ENCODE measurements around the gene NTM. TPM values are rescaled to one million over a fixed set of nuclear protein-coding genes. Genes with fewer than 3 reads are reported as not detected.

The NTM gene
- total RNA-seq, 3 donors from 2014 or later = not detected

DNA sequence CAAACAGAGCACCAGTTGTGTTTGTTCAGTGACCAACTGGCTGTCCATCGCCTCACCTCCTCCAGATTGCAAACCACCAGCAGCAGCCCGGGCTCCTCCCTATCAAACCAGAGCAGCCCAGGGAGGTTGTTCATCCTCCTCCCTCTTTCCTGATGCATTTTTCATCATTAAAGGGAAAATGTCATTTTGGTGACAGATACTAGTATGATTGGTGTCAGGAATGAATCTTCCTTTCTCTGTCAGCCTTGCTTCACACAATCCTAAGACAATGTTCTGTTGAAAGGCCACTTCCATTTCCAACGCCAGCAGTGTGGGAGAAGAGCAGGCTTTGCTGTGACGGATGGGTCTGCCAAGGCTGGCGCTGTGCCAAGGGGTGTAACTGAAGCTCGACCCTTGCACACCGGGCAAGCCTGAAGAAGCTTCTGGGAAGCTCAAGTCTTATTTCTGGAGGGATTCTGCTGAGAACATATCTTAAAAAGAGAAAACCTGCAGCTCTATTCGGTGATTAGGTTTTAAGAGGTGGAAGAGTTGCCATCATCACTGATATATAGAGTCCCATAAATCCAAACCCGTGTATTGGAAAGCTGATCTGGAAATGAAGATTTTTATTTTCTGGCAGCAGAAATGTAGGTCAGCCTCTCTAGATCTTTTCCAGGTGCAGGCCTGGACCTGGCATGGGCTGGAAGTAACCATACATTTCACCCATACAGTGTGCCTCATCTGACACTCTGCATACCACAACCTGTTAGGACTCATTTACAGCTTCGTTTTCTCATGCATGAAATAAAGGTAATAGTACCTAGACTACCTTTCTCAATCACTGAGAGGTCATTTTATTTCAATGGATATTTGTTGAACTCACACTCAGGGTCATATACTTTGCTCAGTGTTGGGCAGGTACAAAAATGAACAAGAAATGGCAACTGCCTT, 524.5 kb downstream of the NTM start:
- Mint-ChIP-seq H3K27me3 (ENCODE audit: low read depth) (no peaks in the 10 kb centered on the region), H3K36me3 (ENCODE audit: insufficient read depth) (no peaks in the 10 kb centered on the region), H3K4me3 (no peak overlapping the region), H3K9me3 (no peaks in the 10 kb centered on the region), H3K4me1 (ENCODE audit: low read depth) (no peaks in the 10 kb centered on the region)
- ATAC-seq (no peak), DNase-seq (no peak)

DNA sequence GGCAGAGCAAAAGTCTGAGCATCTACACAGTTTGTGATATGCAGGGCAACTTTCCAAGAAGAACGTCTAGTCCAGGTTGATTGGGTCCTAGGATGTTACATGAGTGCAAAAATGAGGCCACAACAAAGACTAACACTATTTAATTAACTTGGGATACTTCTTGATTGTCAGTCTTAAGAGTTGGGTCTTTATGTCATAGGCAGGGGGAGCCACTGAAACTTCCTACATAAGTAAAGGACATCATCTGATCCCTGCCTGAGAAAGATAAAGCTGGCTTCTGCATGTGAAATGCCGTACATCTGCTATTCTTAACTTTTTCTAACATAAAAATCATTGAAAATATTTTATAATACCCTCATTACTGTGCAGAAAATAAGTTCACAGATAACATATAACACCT, 525.5 kb downstream of the NTM start:
- H3K4me1 Mint-ChIP-seq (ENCODE audit: low read depth) = no peaks in the 10 kb centered on the region
- DNase-seq = no peak
- H3K4me3 Mint-ChIP-seq = no peak overlapping the region
- no peaks in the 10 kb centered on the region for H3K27me3 Mint-ChIP-seq (ENCODE audit: low read depth)
- ATAC-seq = no peak
- H3K36me3 Mint-ChIP-seq (ENCODE audit: insufficient read depth) = no peaks in the 10 kb centered on the region
- H3K9me3 Mint-ChIP-seq = no peaks in the 10 kb centered on the region

DNA sequence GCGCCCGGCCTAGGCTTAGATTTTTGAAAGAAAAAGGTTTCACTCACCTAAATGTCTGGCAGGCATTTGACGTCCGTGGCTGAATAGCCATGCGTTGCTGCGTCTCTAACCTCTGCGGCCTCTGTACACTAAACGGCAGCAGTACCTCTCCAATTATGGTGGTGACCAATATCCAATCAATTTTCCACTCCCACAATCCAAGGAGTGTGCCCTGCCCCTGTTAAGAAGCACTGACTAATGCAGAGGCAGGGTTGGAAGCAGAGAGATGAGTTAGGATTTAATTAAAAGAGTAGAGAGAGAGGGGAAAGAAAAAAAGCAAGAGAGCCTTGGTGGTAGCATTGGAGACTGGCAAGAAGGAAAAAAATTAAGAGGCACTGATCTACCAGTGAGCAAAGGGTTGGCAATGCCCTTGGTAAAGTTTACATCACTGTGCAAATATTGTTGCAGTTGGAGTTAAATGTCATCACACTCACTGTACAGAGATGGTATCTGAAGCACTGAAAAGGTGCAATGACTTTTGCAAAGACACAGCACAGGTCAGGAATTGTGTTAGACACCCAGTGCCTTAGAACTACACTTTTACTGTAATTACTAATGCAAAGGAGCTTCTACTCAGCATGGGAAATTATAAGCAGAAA, 526.7 kb downstream of the NTM start:
- H3K4me3 Mint-ChIP-seq = no peak overlapping the region
- H3K4me1 Mint-ChIP-seq (ENCODE audit: low read depth) = no peaks in the 10 kb centered on the region
- H3K27me3 Mint-ChIP-seq (ENCODE audit: low read depth) = no peaks in the 10 kb centered on the region
- ATAC-seq (no peak), DNase-seq (no peak)
- no peaks in the 10 kb centered on the region for H3K36me3 Mint-ChIP-seq (ENCODE audit: insufficient read depth)
- no peaks in the 10 kb centered on the region for H3K9me3 Mint-ChIP-seq

DNA sequence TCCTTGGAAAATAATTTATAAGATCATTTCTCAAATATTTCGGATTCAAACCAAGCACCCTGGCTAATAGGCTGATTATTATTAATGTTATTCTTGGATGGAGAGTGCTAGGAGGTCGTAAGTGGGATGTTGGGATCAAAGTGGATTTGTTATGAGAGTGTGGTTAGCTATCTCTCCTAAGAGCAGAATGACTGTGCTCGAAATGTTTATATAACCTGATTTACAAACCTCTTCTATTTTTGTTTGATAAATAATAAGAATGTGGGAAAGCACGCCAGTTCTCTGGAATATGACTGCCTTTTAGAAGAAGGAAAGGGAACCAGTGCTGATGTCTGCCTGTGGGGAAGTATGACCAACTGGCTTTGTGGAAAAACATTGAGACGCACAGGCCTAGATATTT, 527.5 kb downstream of the NTM start:
- no peak overlapping the region for H3K4me3 Mint-ChIP-seq
- H3K4me1 Mint-ChIP-seq (ENCODE audit: low read depth) = no peaks in the 10 kb centered on the region
- no peak for DNase-seq
- peaks cover 3% of the 10 kb centered on the region for H3K27me3 Mint-ChIP-seq (ENCODE audit: low read depth)
- no peaks in the 10 kb centered on the region for H3K9me3 Mint-ChIP-seq
- no peak for ATAC-seq
- H3K36me3 Mint-ChIP-seq (ENCODE audit: insufficient read depth) = no peaks in the 10 kb centered on the region

DNA sequence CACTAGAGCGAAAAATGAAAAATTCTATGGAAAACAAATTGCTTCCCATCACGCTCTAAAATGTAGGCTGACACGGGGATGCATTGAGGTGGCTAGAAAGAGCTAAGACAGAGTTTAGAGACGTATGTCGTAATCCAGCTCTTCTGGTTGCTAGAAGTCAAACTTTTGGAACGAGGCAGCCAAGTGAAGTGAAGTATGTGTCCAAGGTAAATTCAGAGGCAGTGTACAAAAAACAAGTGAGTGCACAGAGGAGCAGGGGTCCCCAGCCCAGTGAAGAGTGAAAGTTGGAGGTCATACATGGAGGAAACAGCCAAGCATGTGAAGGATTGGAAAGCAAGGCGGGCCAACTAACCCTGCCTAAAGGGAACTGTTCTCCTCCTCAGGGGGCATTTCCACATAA, 528.5 kb downstream of the NTM start:
- ATAC-seq (no peak), DNase-seq (no peak)
- H3K4me1 Mint-ChIP-seq (ENCODE audit: low read depth) = no peaks in the 10 kb centered on the region
- H3K9me3 Mint-ChIP-seq = no peaks in the 10 kb centered on the region
- H3K27me3 Mint-ChIP-seq (ENCODE audit: low read depth) = peaks cover 4% of the 10 kb centered on the region
- no peaks in the 10 kb centered on the region for H3K36me3 Mint-ChIP-seq (ENCODE audit: insufficient read depth)
- H3K4me3 Mint-ChIP-seq = no peak overlapping the region

DNA sequence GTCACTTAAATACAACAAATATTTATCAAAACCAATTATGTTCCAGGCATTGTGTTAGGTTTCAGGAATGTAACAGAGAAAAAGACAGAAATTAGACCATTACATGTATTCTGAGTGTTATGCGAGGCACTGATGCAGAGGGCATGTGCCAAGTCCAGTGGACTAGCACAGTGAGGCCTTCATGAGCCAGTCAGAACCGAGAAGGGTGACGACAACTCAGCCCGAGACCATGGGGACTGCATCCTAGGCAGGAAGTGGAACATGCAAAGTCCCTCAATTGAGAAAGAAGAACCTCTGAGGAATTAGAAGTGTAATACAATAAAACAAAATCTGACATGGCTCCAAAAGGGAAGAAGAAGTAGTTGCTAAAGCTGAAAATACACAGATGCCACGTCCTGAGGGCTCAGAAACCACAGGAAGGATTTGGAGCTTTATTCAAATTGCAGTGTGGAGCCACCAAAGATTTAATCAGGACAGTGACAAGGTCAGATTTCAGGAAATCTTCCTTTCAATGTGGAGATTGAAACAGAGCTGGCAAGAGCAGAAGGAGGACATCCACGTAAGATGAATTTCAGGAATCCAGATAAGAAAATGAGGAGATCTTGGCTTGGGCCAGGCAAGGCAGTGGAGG, 529.6 kb downstream of the NTM start:
- Mint-ChIP-seq H3K27me3 (ENCODE audit: low read depth) (peaks cover 4% of the 10 kb centered on the region), H3K4me1 (ENCODE audit: low read depth) (no peaks in the 10 kb centered on the region)

DNA sequence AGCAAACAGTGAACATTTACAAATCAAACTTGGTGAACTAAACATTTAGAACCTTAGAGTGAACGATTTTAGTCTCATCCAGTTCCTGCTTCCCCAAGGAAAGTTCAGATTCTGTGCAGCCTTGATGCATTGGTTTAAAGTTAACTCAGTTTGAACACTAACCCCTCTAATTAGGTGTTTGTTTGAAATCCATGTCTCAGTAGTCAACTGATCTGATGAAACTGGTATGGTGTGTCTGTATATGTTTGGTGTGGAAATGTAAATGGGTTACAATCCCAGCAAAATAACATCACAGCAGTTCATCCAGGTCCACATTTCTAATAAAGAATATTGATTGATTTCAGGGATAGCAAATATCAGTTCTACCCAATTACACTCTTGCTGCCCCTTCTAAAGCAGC, 532.0 kb downstream of the NTM start:
- H3K9me3 Mint-ChIP-seq = no peaks in the 10 kb centered on the region
- H3K27me3 Mint-ChIP-seq (ENCODE audit: low read depth) = peaks cover 8% of the 10 kb centered on the region
- no peaks in the 10 kb centered on the region for H3K36me3 Mint-ChIP-seq (ENCODE audit: insufficient read depth)
- no peaks in the 10 kb centered on the region for H3K4me1 Mint-ChIP-seq (ENCODE audit: low read depth)
- H3K4me3 Mint-ChIP-seq = no peak overlapping the region
- ATAC-seq = no peak
- DNase-seq = no peak

More for the DNA sequence above, 529.6 kb downstream of the NTM start:
- Mint-ChIP-seq H3K36me3 (ENCODE audit: insufficient read depth) (no peaks in the 10 kb centered on the region), H3K4me3 (no peak overlapping the region), H3K9me3 (no peaks in the 10 kb centered on the region)
- ATAC-seq (no peak), DNase-seq (no peak)

DNA sequence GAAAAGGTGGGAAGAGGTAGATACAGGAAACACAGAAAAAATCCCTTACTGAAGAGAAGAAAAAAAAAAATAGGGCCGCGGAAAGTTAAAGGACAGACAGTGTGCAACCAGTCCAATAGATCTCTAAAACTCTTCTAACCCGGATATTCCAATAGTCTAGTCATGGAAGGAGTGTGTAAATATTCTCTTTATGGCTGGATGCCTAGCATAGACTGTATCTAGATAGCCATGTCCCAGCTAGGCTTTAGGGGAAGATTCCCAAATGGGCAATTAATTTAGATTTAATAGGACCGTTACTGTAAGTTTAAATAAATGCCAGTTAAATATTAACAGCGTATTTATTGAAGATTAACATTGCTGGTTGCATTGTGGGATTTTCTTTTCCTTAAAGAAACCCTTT, 532.7 kb downstream of the NTM start:
- H3K9me3 Mint-ChIP-seq = no peaks in the 10 kb centered on the region
- no peak overlapping the region for H3K4me3 Mint-ChIP-seq
- H3K36me3 Mint-ChIP-seq (ENCODE audit: insufficient read depth) = no peaks in the 10 kb centered on the region
- peaks cover 9% of the 10 kb centered on the region for H3K27me3 Mint-ChIP-seq (ENCODE audit: low read depth)
- DNase-seq = no peak
- ATAC-seq = no peak
- H3K4me1 Mint-ChIP-seq (ENCODE audit: low read depth) = no peaks in the 10 kb centered on the region

DNA sequence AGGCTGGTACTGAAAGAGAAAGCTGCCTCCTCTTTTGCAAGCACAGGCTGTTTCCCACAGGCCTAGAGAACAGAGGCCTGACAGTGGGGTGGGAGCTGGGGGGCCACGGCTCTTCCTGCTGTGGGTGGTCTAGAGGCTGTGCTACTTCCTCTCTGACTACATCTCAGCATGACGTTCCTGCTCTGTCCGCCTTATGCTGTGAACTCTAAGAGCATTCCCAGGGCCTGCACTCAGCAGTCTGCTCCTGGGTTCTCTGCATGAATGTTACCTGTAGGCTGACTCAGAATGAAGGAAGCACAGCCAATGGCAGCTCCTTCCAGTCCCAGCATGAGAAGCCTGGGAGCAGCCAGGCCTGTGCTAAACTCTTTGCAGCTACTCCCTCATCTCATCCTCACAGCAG, 534.3 kb downstream of the NTM start:
- peaks cover 22% of the 10 kb centered on the region for H3K27me3 Mint-ChIP-seq (ENCODE audit: low read depth)

DNA sequence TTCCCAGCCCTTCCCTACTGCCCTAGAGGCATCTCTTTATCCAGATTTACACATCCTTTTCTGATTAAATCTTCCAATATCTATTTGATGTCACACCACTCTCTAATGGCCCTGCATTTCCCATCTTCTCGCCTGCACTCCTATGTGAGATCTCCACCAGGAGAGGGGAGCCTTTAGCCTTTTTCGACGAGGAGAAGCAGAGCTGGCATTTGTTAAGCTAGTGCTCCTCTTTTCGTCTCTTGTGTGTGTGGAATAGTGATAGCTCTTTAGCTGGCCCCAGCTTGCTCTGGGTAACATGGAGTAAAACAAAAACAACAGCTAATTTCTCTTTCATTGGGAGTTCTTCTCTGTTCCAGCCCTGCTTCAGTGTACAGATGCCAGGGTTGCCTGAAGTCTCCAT, 536.5 kb downstream of the NTM start:
- DNase-seq = no peak
- no peak for ATAC-seq
- H3K36me3 Mint-ChIP-seq (ENCODE audit: insufficient read depth) = no peaks in the 10 kb centered on the region
- H3K4me3 Mint-ChIP-seq = no peak overlapping the region
- H3K9me3 Mint-ChIP-seq = no peaks in the 10 kb centered on the region
- peaks cover 40% of the 10 kb centered on the region for H3K27me3 Mint-ChIP-seq (ENCODE audit: low read depth)
- no peaks in the 10 kb centered on the region for H3K4me1 Mint-ChIP-seq (ENCODE audit: low read depth)

More for the DNA sequence above, 534.3 kb downstream of the NTM start:
- no peak for DNase-seq
- no peak overlapping the region for H3K4me3 Mint-ChIP-seq
- no peaks in the 10 kb centered on the region for H3K9me3 Mint-ChIP-seq
- H3K4me1 Mint-ChIP-seq (ENCODE audit: low read depth) = no peaks in the 10 kb centered on the region
- no peaks in the 10 kb centered on the region for H3K36me3 Mint-ChIP-seq (ENCODE audit: insufficient read depth)
- no peak for ATAC-seq

DNA sequence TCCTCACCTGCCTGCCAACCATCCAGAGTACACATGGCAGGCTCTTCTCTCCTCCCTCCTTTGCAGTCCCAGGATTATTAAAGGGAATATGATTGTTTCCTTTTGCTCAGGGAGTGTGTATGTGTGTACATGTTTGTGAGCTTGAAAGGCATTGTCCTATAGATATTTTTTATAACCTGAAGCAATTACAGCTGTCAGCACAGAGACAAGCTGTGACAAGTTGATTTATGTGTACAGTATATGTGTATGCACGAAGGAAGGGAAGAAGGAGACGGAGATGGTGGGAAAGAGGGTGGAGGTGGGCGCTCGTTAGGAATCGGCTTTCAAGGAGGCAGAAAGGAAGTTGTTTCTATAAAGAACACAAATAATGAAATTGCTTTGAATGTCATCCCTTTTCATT, 537.0 kb downstream of the NTM start:
- peaks cover 44% of the 10 kb centered on the region for H3K27me3 Mint-ChIP-seq (ENCODE audit: low read depth)
- H3K9me3 Mint-ChIP-seq = no peaks in the 10 kb centered on the region
- ATAC-seq = no peak
- DNase-seq = no peak
- H3K36me3 Mint-ChIP-seq (ENCODE audit: insufficient read depth) = no peaks in the 10 kb centered on the region
- no peak overlapping the region for H3K4me3 Mint-ChIP-seq
- H3K4me1 Mint-ChIP-seq (ENCODE audit: low read depth) = no peaks in the 10 kb centered on the region

DNA sequence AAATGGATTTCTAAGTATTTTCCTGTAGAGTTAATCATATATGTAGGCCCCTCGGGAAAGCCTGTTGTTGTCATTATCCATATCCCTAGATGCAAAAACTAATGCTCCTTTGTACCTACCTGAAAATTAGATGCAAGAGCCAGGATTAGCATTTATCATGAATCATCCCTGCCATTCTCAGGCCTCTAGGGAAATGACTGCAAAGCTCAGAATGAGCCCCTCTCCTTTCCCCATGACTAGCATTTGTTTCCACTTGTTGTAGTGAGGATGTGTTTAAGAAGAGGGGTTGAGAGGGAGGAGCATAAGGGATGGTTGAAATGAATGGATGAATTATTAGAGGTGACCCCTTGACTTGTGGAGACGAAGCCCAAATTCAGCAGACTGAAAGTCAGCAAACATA, 537.9 kb downstream of the NTM start:
- Mint-ChIP-seq H3K36me3 (ENCODE audit: insufficient read depth) (no peaks in the 10 kb centered on the region), H3K9me3 (no peaks in the 10 kb centered on the region), H3K27me3 (ENCODE audit: low read depth) (peaks cover 46% of the 10 kb centered on the region), H3K4me3 (no peak overlapping the region), H3K4me1 (ENCODE audit: low read depth) (no peaks in the 10 kb centered on the region)
- DNase-seq (no peak), ATAC-seq (no peak)

DNA sequence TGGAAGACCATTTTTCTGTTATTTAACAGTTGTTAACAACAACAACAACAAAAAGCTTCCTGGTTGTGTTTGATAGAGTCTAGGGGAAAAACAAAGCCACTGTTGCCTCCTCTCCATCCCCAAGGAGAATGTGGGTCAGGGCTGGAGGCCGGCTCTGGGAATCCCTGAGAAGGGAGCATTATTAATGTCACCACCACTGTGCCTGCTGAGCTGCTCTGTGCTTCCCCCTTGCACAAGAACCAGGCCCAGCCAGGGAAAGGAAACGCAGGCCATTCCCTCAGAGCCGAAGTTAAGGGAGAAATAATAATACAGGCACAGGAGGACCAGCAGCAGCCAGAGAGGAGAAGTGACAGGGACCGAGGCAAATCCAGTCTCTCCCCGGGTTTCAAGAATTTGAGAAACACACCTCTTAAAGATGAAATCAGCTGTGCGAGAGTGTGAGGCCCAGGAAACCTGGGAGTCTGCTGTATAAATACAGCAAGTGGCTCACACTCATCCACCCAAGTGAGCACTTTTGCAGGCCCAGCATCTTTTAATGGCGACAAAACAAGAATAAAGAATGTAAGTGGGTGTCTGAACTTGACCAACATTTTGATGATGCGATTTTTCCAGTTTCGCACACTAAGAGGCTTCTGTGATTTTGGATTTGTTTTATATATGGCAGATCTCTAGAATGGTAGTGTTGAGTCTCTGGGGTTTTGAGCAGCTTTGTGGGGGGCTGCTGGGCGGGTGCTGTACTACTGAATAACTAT, 539.2 kb downstream of the NTM start:
- Mint-ChIP-seq H3K27me3 (ENCODE audit: low read depth) (peaks cover 46% of the 10 kb centered on the region), H3K36me3 (ENCODE audit: insufficient read depth) (no peaks in the 10 kb centered on the region), H3K4me1 (ENCODE audit: low read depth) (no peaks in the 10 kb centered on the region), H3K4me3 (no peak overlapping the region), H3K9me3 (no peaks in the 10 kb centered on the region)
- ATAC-seq = no peak
- no peak for DNase-seq

DNA sequence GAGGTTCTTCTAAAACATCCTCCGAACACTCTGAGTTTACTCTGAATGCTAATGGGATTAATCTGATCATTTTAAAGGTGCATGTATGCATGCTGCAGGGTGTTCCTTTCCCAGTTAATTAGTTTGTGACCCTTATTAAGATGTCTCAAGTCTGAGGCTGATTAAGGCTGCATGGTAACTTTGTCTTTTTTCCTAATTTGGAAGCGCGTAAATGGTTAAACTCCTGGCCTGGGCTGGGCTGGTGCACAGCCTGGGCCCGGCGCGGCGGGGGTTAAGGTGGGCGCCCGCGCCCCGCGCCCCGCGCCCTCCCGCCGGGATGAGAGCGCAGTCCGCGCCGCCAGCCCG, 539.7 kb downstream of the NTM start:
- no peaks in the 10 kb centered on the region for H3K4me1 Mint-ChIP-seq (ENCODE audit: low read depth)
- H3K4me3 Mint-ChIP-seq = no peak overlapping the region
- no peak for DNase-seq
- H3K9me3 Mint-ChIP-seq = no peaks in the 10 kb centered on the region
- no peaks in the 10 kb centered on the region for H3K36me3 Mint-ChIP-seq (ENCODE audit: insufficient read depth)
- ATAC-seq = no peak
- H3K27me3 Mint-ChIP-seq (ENCODE audit: low read depth) = peaks cover 46% of the 10 kb centered on the region

All from activated T-cell treated with anti-CD3 and anti-CD28 coated beads, Interleukin-2, amount 50 U/mL, for 4 hours (primary cell).